HG02970 (cell line): ENCODE data around the gene SLC26A8.

Source experiments
- ATAC-seq: cut with Tn5 transposase; IDR thresholded peaks from one replicate; pipeline ENCODE4 v1.9.1; 2021; ENCODE audit warnings: mild to moderate bottlenecking, moderate library complexity, moderate number of reproducible peaks; ENCODE audit not compliant: unreplicated experiment, low FRiP score

Gene SLC26A8

GRCh38 chr6:36023996-36024795 lies at the start of gene SLC26A8:
TSS of gene SLC26A8 (minus strand) at chr6:36024641. CDS start at chr6:36019707, 4,934 bp downstream.
- ATAC-seq, result no peak

GRCh38 chr6:36073587-36073986 lies 49.1 kb upstream of the SLC26A8 start:
- ATAC-seq, result no peak

- ATAC-seq, result no peak
These were observed 48.2 kb upstream of the SLC26A8 start for GRCh38 chr6:36072681-36073080.

GRCh38 chr6:36071714-36072113 lies 47.3 kb upstream of the SLC26A8 start:
- ATAC-seq, result no peak

- ATAC-seq, result no peak
These were observed 46.8 kb upstream of the SLC26A8 start for GRCh38 chr6:36071281-36071680.

- no peak for ATAC-seq
These were observed 45.8 kb upstream of the SLC26A8 start for GRCh38 chr6:36070252-36070651.

- no peak for ATAC-seq
These were observed 45.1 kb upstream of the SLC26A8 start for GRCh38 chr6:36069573-36069972.

- ATAC-seq, result no peak
These were observed 44.1 kb upstream of the SLC26A8 start for GRCh38 chr6:36068586-36068985.

- no peak for ATAC-seq
These were observed 43.6 kb upstream of the SLC26A8 start for GRCh38 chr6:36068012-36068392.

GRCh38 chr6:36067374-36068011 lies 43.1 kb upstream of the SLC26A8 start:
- no peak for ATAC-seq

GRCh38 chr6:36066817-36067216 lies 42.4 kb upstream of the SLC26A8 start:
- ATAC-seq, result no peak

- no peak for ATAC-seq
These were observed 41.5 kb upstream of the SLC26A8 start for GRCh38 chr6:36065916-36066315.

GRCh38 chr6:36064770-36065396 lies 40.4 kb upstream of the SLC26A8 start:
- ATAC-seq, result no peak

GRCh38 chr6:36063318-36064060 lies 39.0 kb upstream of the SLC26A8 start:
- no peak for ATAC-seq

- no peak for ATAC-seq
These were observed 37.8 kb upstream of the SLC26A8 start for GRCh38 chr6:36062247-36062646.

GRCh38 chr6:36061236-36061635 lies 36.8 kb upstream of the SLC26A8 start:
- no peak for ATAC-seq

GRCh38 chr6:36056178-36056577 lies 31.7 kb upstream of the SLC26A8 start:
- ATAC-seq, result no peak

- ATAC-seq, result no peak
These were observed 30.5 kb upstream of the SLC26A8 start for GRCh38 chr6:36054956-36055355.

GRCh38 chr6:36054415-36054814 lies 30.0 kb upstream of the SLC26A8 start:
- ATAC-seq, result no peak

- no peak for ATAC-seq
These were observed 29.4 kb upstream of the SLC26A8 start for GRCh38 chr6:36053878-36054277.

- no peak for ATAC-seq
These were observed 27.7 kb upstream of the SLC26A8 start for GRCh38 chr6:36052097-36052496.
